ENCODE data around the gene VENTX.

DNA sequence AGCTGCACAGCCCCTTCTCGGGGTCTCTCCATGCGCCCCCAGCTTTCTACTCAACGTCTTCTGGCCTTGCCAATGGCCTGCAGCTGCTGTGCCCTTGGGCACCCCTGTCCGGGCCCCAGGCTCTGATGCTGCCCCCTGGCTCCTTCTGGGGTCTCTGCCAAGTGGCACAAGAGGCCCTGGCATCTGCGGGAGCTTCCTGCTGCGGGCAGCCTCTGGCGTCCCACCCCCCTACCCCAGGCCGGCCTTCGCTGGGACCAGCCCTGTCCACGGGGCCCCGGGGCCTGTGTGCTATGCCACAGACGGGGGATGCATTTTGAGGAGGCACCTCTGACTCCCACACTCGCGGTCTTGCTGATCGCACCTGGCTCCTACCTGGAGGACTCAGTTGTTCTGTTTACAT lies 2.3 kb downstream of the VENTX start:
- TF ChIP-seq ZBTB20 (tag by site-specific recombination; IDR thresholded peaks at IDR 0.05) (no peak), TCF7L2 (IDR thresholded peaks at IDR 0.05; ENCODE audit: borderline replicate concordance, low read depth, low read length) (no peak), ZNF510 (tag by site-specific recombination; IDR thresholded peaks at IDR 0.05; ENCODE audit: insufficient replicate concordance) (no peak), CTCF (tag by site-specific recombination; IDR thresholded peaks at IDR 0.05) (no peak), ZNF223 (tag by site-specific recombination; IDR thresholded peaks at IDR 0.05) (no peak), ZNF596 (tag by site-specific recombination; IDR thresholded peaks at IDR 0.05) (no peak), SP2 (tag by site-specific recombination; IDR thresholded peaks at IDR 0.05) (no peak), ATF2 (tag by site-specific recombination; IDR thresholded peaks at IDR 0.05; ENCODE audit: low read depth) (no peak), ZNF560 (tag by site-specific recombination; IDR thresholded peaks at IDR 0.05; ENCODE audit: borderline replicate concordance) (no peak), ZBTB49 (tag by site-specific recombination; IDR thresholded peaks at IDR 0.05; ENCODE audit: low read depth) (no peak), ZNF792 (tag by site-specific recombination; IDR thresholded peaks at IDR 0.05) (no peak), YY1 (tag by site-specific recombination; IDR thresholded peaks at IDR 0.05) (no peak)
- TF ChIP-seq, protein P1, sequence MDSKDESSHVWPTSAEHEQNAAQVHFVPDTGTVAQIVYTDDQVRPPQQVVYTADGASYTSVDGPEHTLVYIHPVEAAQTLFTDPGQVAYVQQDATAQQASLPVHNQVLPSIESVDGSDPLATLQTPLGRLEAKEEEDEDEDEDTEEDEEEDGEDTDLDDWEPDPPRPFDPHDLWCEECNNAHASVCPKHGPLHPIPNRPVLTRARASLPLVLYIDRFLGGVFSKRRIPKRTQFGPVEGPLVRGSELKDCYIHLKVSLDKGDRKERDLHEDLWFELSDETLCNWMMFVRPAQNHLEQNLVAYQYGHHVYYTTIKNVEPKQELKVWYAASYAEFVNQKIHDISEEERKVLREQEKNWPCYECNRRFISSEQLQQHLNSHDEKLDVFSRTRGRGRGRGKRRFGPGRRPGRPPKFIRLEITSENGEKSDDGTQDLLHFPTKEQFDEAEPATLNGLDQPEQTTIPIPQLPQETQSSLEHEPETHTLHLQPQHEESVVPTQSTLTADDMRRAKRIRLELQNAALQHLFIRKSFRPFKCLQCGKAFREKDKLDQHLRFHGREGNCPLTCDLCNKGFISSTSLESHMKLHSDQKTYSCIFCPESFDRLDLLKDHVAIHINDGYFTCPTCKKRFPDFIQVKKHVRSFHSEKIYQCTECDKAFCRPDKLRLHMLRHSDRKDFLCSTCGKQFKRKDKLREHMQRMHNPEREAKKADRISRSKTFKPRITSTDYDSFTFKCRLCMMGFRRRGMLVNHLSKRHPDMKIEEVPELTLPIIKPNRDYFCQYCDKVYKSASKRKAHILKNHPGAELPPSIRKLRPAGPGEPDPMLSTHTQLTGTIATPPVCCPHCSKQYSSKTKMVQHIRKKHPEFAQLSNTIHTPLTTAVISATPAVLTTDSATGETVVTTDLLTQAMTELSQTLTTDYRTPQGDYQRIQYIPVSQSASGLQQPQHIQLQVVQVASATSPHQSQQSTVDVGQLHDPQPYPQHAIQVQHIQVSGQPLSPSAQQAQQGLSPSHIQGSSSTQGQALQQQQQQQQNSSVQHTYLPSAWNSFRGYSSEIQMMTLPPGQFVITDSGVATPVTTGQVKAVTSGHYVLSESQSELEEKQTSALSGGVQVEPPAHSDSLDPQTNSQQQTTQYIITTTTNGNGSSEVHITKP (tag by site-specific recombination; IDR thresholded peaks at IDR 0.05) = no peak
